ENCODE data around the gene ISCU. TPM values are rescaled to one million over a fixed set of nuclear protein-coding genes. Genes with fewer than 3 reads are reported as not detected.

The ISCU gene
- total and polyA plus RNA-seq, 2 donors (not counting 3 experiments of a cell fraction or from before 2014, with no cell fraction given): 74.8 to 78.6 TPM

DNA sequence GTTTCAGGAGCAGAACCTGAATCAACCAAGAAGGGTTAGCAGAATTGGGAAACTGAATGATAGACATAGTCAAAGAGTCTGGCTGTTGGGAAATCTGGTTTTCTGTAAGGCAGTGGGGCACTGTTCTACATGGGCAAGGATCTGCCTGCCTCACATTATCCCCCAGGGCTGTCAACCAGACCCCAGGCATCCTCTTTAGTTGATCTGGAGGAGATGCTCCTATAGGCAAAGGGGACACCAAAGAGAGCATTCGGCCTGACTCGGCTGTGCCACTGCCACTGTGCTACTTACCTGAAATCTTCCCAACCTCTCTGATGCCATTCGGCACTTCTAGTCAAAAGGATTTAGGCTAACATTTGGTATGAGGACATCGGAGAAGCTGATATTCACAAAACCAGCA lies 4.1 kb downstream of the ISCU start:
- Histone ChIP-seq H3K9ac (replicated peaks; ENCODE audit: extremely low read depth, insufficient read depth, low read length) (no peak overlapping the region), H3K36me3 (ENCODE audit: control insufficient read depth in 2 of 2, extremely low read depth in 1 of 2, insufficient read depth in 2 of 2, low read length in 2 of 2) (peaks cover 15 to 17% of the 10 kb centered on the region in 2 experiments), H3K4me1 (ENCODE audit: control insufficient read depth, extremely low read depth, insufficient read depth, low read length) (peaks cover 27% of the 10 kb centered on the region), H3K9me3 (replicated peaks; ENCODE audit: control insufficient read depth, insufficient read depth, low read length) (no peaks in the 10 kb centered on the region), H3K27ac (ENCODE audit: insufficient read depth, low read depth, low read length) (peak overlapping the region; percentile 27), H4K20me1 (replicated peaks; ENCODE audit: control insufficient read depth, extremely low read depth, insufficient read depth, low read length) (no peaks in the 10 kb centered on the region), H3K9me1 (replicated peaks; ENCODE audit: control insufficient read depth, extremely low read depth, insufficient read depth, low read length) (no peaks in the 10 kb centered on the region), H2AFZ (ENCODE audit: low read depth, low read length) (no peak overlapping the region), H3K4me3 (replicated peaks in 1 of 3; ENCODE audit: insufficient read depth in 1 of 3, low read depth in 1 of 3, low read length in 3 of 3) (no peak overlapping the region), H3K79me2 (ENCODE audit: control insufficient read depth, insufficient read depth, low read length) (peaks cover 4% of the 10 kb centered on the region), H3K4me2 (ENCODE audit: insufficient read depth, low read length) (no peak overlapping the region), H3K27me3 (ENCODE audit: control insufficient read depth in 2 of 2, insufficient read depth in 2 of 2, low read length in 2 of 2) (no peaks in the 10 kb centered on the region)
- no peak for FAIRE-seq
- CTCF ChIA-PET: interaction anchor here (0.7 to 3.1 kb wide), 8 partner anchors 52 to 827 kb away, joined by 3 to 55 read pairs (median 6); partner anchors contain the start of gene ALKBH2
- intact Hi-C loops (cut with micrococcal nuclease) (no loop called here), dilution Hi-C loops (cut with MboI; ENCODE audit: extremely low pct_ligation_motif_present, low sequenced_read_pairs) (no loop called here)
- TF ChIP-seq MYC (IDR thresholded peaks at IDR 0.05; ENCODE audit: low read depth, low read length) (no peak), POLR2A (IDR thresholded peaks at IDR 0.05; ENCODE audit: low read depth, low read length) (no peak), POLR2AphosphoS5 (IDR thresholded peaks at IDR 0.05; ENCODE audit: insufficient read depth, low read depth, low read length) (no peak), JUN (IDR thresholded peaks at IDR 0.05; ENCODE audit: borderline replicate concordance, insufficient read depth, insufficient read length, low read depth) (no peak), EZH2 (IDR thresholded peaks at IDR 0.05; ENCODE audit: borderline replicate concordance, low read depth, low read length, severe bottlenecking) (no peak), FOS (IDR thresholded peaks at IDR 0.05; ENCODE audit: borderline replicate concordance, insufficient read depth, low read length) (no peak), GATA2 (IDR thresholded peaks at IDR 0.05; ENCODE audit: insufficient read depth, insufficient read length, low read depth, low read length) (no peak)
- TF ChIP-seq, protein P1, sequence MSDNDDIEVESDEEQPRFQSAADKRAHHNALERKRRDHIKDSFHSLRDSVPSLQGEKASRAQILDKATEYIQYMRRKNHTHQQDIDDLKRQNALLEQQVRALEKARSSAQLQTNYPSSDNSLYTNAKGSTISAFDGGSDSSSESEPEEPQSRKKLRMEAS (IDR thresholded peaks at IDR 0.05; ENCODE audit: insufficient read depth, insufficient read length): no peak
- TF ChIP-seq, protein P2, sequence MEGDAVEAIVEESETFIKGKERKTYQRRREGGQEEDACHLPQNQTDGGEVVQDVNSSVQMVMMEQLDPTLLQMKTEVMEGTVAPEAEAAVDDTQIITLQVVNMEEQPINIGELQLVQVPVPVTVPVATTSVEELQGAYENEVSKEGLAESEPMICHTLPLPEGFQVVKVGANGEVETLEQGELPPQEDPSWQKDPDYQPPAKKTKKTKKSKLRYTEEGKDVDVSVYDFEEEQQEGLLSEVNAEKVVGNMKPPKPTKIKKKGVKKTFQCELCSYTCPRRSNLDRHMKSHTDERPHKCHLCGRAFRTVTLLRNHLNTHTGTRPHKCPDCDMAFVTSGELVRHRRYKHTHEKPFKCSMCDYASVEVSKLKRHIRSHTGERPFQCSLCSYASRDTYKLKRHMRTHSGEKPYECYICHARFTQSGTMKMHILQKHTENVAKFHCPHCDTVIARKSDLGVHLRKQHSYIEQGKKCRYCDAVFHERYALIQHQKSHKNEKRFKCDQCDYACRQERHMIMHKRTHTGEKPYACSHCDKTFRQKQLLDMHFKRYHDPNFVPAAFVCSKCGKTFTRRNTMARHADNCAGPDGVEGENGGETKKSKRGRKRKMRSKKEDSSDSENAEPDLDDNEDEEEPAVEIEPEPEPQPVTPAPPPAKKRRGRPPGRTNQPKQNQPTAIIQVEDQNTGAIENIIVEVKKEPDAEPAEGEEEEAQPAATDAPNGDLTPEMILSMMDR (IDR thresholded peaks at IDR 0.05; ENCODE audit: extremely low read depth in 1 of 2, insufficient read depth in 1 of 2, low read depth in 1 of 2, low read length in 2 of 2): no peak
- POLR2A ChIA-PET: no interaction called here
- DNase-seq (ENCODE audit: low read depth, low spot score): no peak
- BruUV-seq (replicated peaks): no TSS peak
